Suprapubic skin (tissue), 4 donors: Measurements from ENCODE around the gene RNF150.

Experiments used
- CTCF ChIP-seq, 2 donors: fragments of 200-600 bp in 1 of 2; fragments of 450-650 bp in 1 of 2; sonication (generic) in 1 of 2; IDR thresholded peaks; one replicate each; pipeline ENCODE4 v1.5.1; 2016 to 2019; ENCODE audit warnings: antibody characterized with exemption in 2 of 2, mild to moderate bottlenecking in 1 of 2, moderate library complexity in 1 of 2
- EP300 ChIP-seq: sonication (generic); formaldehyde crosslinking; IDR thresholded peaks from one replicate; pipeline ENCODE4 v1.6.1; 2017; ENCODE audit warnings: antibody characterized with exemption
- POLR2A ChIP-seq, 2 donors: fragments of 450-650 bp; IDR thresholded peaks; one replicate each; pipeline ENCODE4 v1.6.1; 2017; ENCODE audit warnings: antibody characterized with exemption in 2 of 2, mild to moderate bottlenecking in 2 of 2, moderate library complexity in 2 of 2
- POLR2AphosphoS5 ChIP-seq, 3 donors: sonication (generic); formaldehyde crosslinking; IDR thresholded peaks; one replicate each; pipeline ENCODE4 v1.6.1; 2017; ENCODE audit warnings: antibody characterized with exemption in 3 of 3

GRCh38 chr4:141132709-141133145 is 542 bp downstream of the RNF150 start:
- no peak for TF ChIP-seq POLR2AphosphoS5 (IDR thresholded peaks at IDR 0.05)
- TF ChIP-seq CTCF (IDR thresholded peaks at IDR 0.05), result no peak
- no peak for TF ChIP-seq EP300
- TF ChIP-seq POLR2A (IDR thresholded peaks at IDR 0.05), result no peak
